Thyroid gland (tissue), 4 donors: ENCODE measurements around the gene CATSPER1. TPM values are rescaled to one million over a fixed set of nuclear protein-coding genes. Genes with fewer than 3 reads are reported as not detected.

Experiments
- DNase-seq, 2 donors: peaks; one replicate each; pipeline ENCODE4 v3.0.0-alpha.2; 2019
- H3K27ac ChIP-seq, 3 donors: fragments of 200-600 bp; sonication (generic); 1 replicate in 2 of 3; 2 replicates in 1 of 3; pipeline ENCODE4 v1.5.1; 2016 to 2019; ENCODE audit warnings: mild to moderate bottlenecking in 1 of 3, moderate library complexity in 1 of 3
- H3K27me3 ChIP-seq: fragments of 200-600 bp; sonication (generic); one replicate; pipeline ENCODE4 v1.5.1; 2019
- H3K36me3 ChIP-seq, 2 donors: fragments of 200-600 bp; sonication (generic); one replicate each; pipeline ENCODE4 v1.5.1; 2016 to 2019
- H3K4me1 ChIP-seq, 2 donors: fragments of 200-600 bp; sonication (generic); one replicate each; pipeline ENCODE4 v1.5.1; 2017 to 2019
- H3K4me3 ChIP-seq, 3 donors: fragments of 200-600 bp; sonication (generic); replicated peaks in 1 of 3; 1 replicate in 2 of 3; 2 replicates in 1 of 3; pipeline ENCODE4 v1.5.1; 2016; ENCODE audit warnings: mild to moderate bottlenecking in 1 of 3
- H3K9me3 ChIP-seq: fragments of 200-600 bp; sonication (generic); one replicate; pipeline ENCODE4 v1.5.1; 2017
- POLR2A ChIP-seq, 2 donors: fragments of 450-650 bp; IDR thresholded peaks; one replicate each; pipeline ENCODE4 v1.6.1; 2017; ENCODE audit warnings: antibody characterized with exemption in 2 of 2, mild to moderate bottlenecking in 2 of 2, moderate library complexity in 1 of 2
- WGBS, 2 donors: methylation state at CpG; one replicate each; pipeline ENCODE4 v1.1.5; 2017; 5-methylcytosine and 5-hydroxymethylcytosine counted together
- intact Hi-C: fragments of 100-400 bp; cut with DNase I; formaldehyde crosslinking; loops from one replicate; pipeline ENCODE4 v1.15.1; 2023
- total RNA-seq, 4 donors: library from RNA; depleted of rRNA; stranded (reverse); fragments of >200 nt; gene quantifications; one replicate each; pipeline ENCODE4 v1.2.3, GENCODE V29; 2016
- TF ChIP-seq, protein P1 (sequence below), 6 experiments: fragments of 200-600 bp in 3 of 6; fragments of 450-650 bp in 3 of 6; sonication (generic) in 3 of 6; IDR thresholded peaks; one replicate each; pipeline ENCODE4 v1.5.1; 2016 to 2019; ENCODE audit warnings: antibody characterized with exemption in 6 of 6, mild to moderate bottlenecking in 2 of 6, inconsistent platforms in 1 of 6, moderate library complexity in 1 of 6

Gene CATSPER1
- total RNA-seq, 4 donors from 2014 or later, result not detected

DNA sequence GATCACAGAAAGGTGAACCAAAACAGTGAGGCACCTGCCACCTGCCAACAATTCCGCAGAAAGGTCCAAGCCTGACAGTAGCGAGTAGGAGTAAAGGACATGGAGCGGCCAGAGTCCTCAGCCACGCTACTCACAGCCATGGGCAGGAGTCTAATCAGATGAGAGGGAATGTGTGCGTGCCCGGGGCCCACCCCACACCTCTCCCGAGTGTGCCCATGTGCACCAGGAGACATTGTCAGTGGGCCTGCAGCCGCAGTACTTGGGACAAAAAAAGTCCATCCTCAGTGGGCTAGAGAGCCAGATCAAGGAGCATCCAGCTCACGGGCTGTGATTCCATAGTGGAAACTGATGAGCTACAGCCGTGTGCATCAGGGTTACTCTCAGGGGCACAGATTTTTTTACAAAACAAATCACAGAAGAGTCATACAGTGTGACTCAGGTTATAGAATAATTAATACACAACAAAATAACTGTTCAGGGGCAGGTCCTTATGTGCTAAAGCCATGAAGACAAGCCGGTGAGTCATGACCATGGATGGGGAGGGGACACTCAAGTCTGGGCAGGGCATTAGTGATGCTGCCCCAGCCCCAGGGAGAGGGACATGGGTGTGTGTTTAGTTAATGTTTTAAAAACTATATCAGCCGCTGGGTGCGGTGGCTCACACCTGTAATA is 52.7 kb downstream of the CATSPER1 start:
- Histone ChIP-seq H3K4me1 (peaks cover 0 to 6% of the 10 kb centered on the region in 2 donors), H3K27me3 (no peaks in the 10 kb centered on the region), H3K36me3 (peaks cover 35 to 40% of the 10 kb centered on the region in 2 donors), H3K27ac (no peak overlapping the region), H3K9me3 (no peaks in the 10 kb centered on the region), H3K4me3 (no peak overlapping the region)
- DNase-seq, result no peak
- WGBS, 2 donors, result 94 to 97% methylated on average over 13 of the region's 13 CpGs
- no peak for TF ChIP-seq POLR2A (IDR thresholded peaks at IDR 0.05)
- TF ChIP-seq, protein P1, sequence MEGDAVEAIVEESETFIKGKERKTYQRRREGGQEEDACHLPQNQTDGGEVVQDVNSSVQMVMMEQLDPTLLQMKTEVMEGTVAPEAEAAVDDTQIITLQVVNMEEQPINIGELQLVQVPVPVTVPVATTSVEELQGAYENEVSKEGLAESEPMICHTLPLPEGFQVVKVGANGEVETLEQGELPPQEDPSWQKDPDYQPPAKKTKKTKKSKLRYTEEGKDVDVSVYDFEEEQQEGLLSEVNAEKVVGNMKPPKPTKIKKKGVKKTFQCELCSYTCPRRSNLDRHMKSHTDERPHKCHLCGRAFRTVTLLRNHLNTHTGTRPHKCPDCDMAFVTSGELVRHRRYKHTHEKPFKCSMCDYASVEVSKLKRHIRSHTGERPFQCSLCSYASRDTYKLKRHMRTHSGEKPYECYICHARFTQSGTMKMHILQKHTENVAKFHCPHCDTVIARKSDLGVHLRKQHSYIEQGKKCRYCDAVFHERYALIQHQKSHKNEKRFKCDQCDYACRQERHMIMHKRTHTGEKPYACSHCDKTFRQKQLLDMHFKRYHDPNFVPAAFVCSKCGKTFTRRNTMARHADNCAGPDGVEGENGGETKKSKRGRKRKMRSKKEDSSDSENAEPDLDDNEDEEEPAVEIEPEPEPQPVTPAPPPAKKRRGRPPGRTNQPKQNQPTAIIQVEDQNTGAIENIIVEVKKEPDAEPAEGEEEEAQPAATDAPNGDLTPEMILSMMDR (IDR thresholded peaks at IDR 0.05), result no peak
- intact Hi-C loops, result no loop called here

DNA sequence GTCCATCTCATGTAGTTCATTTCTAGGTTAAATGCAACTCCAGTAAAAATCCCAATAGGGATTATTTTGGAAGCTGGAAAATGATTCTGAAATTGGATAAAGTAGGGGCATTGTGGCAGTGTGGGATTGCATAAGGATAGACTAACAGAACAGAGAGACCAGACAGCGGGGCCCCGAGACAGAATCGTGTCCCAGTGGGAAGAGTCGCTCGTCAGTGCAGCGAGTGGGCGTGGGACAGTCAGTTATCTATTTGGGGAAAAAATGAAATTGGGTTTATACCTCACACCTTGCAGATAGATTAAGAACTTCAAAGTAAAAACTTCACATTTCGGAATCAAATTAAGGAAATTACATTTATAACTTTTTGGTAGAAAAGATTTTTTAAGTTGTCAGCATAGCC is 54.2 kb downstream of the CATSPER1 start:
- 93 to 97% methylated on average over 8 of the region's 8 CpGs for WGBS, 2 donors
- intact Hi-C loops, result no loop called here
- Histone ChIP-seq H3K9me3 (no peaks in the 10 kb centered on the region), H3K27me3 (no peaks in the 10 kb centered on the region), H3K27ac (no peak overlapping the region), H3K4me1 (peaks cover 0 to 7% of the 10 kb centered on the region in 2 donors), H3K36me3 (peaks cover 33 to 40% of the 10 kb centered on the region in 2 donors), H3K4me3 (no peak overlapping the region)
- no peak for DNase-seq
- TF ChIP-seq, protein P1 (IDR thresholded peaks at IDR 0.05), result no peak
- TF ChIP-seq POLR2A (IDR thresholded peaks at IDR 0.05), result no peak

DNA sequence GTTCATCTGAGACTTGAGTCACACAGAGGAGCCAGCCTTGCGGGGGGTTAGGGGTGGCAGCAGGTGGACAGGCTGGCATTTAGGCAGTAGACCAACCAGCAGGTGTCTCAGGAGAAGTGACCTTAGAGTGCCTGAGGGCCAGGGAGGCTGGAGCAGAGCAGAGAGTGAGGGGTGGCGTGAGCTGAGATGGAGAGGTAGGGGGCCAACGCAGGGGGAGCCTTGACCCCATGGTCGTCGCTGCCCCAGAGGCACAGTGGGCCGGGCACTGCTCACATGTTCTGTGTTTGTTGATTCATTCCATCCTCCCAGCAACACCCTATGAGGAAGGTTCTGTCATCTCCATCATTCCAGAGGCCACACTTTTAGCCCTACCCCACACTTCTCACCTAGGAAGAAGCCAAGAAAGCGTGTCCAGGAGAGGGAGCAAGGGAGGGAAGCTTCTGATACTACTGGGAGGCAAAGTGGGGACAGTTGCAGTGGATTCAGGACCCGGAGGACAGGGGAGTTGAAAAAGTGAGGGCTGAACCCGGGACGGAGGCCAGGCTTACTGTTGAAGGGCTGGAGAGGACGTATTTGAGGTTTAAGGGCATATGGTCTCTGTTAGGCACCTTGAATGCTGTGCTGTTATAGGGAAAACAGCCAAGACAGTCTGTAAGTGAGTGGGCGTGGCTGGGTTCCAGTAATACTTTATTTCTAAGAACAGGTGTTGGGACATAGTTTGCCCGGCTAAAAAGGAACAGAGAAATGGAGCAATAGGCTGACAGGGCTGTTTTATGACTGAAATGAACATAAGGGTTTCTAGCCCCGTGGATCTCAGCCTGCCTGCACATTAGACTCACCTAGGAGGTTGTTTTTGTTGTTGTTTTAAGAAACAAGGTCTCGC is 57.4 kb downstream of the CATSPER1 start:
- intact Hi-C loops, result loop anchor here (5.0 kb wide), 1 partner anchor 87 kb away; no protein-coding TSS in a partner anchor
- peaks cover 54 to 63% of the 10 kb centered on the region in 2 donors for H3K36me3 ChIP-seq
- no peak for TF ChIP-seq POLR2A (IDR thresholded peaks at IDR 0.05)
- TF ChIP-seq, protein P1 (IDR thresholded peaks at IDR 0.05), result no peak
- DNase-seq, result no peak
- H3K4me3 ChIP-seq, result no peak overlapping the region
- H3K27me3 ChIP-seq, result no peaks in the 10 kb centered on the region
- peaks cover 0 to 9% of the 10 kb centered on the region in 2 donors for H3K4me1 ChIP-seq
- H3K9me3 ChIP-seq, result no peaks in the 10 kb centered on the region
- 81 to 87% methylated on average over 15 of the region's 15 CpGs for WGBS, 2 donors
- H3K27ac ChIP-seq, result no peak overlapping the region

DNA sequence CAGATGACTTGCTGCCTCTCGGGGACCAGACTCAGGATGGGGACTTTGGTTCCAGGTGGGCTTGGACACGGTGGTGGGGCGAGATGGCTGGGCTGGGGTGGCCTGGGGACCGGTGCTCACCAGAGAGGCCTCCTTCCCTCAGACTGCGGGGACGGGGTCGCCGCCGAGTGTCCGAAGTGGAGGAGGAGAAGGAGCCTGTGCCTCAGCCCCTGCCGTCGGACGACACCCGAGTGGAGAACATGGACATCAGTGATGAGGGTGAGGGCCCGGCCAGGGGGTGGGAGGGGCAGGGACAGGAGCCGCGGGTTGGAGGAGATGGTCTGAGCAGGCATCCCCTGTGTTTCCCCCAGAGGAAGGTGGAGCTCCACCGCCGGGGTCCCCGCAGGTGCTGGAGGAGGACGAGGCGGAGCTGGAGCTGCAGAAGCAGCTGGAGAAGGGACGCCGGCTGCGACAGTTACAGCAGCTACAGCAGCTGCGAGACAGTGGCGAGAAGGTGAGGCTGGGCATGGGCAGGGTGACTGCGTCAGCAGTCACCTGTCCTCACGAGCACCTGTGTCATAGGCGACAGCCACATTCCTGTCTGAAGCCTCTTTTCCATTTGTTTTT is 58.8 kb downstream of the CATSPER1 start:
- H3K36me3 ChIP-seq, result peaks cover 54 to 59% of the 10 kb centered on the region in 2 donors
- H3K27me3 ChIP-seq, result no peaks in the 10 kb centered on the region
- no peak overlapping the region for H3K4me3 ChIP-seq
- no peak for DNase-seq
- H3K9me3 ChIP-seq, result no peaks in the 10 kb centered on the region
- no peak overlapping the region for H3K27ac ChIP-seq
- peaks cover 13 to 22% of the 10 kb centered on the region in 2 donors for H3K4me1 ChIP-seq
- TF ChIP-seq POLR2A (IDR thresholded peaks at IDR 0.05), result no peak
- TF ChIP-seq, protein P1 (IDR thresholded peaks at IDR 0.05), result no peak
- WGBS, 2 donors, result 91 to 95% methylated on average over 30 of the region's 30 CpGs
- intact Hi-C loops, result loop anchor here (5.0 kb wide), 1 partner anchor 85 kb away; no protein-coding TSS in a partner anchor

Other genes with a start within 250 kb of the CATSPER1 start
- gene AP5B1, start 245.5 kb downstream of the CATSPER1 start, total RNA-seq, result 10 to 100 TPM; 21.8 to 43.2 (median 25.3) TPM
- 1 to 10 TPM; 1.1 to 6.6 (median 5.2) TPM for gene OVOL1, start 239.4 kb downstream of the CATSPER1 start, total RNA-seq
- under 1 TPM in 1 of 4 donors, not detected in 3; 0.45 TPM for gene SNX32, start 192.5 kb downstream of the CATSPER1 start, total RNA-seq
- gene CFL1, start 168.3 kb downstream of the CATSPER1 start, total RNA-seq, result 100 to 1,000 TPM; 330 to 581 (median 494) TPM
- gene MUS81, start 166.0 kb downstream of the CATSPER1 start, total RNA-seq, result 10 to 100 TPM; 31.8 to 61.9 (median 42.5) TPM
- gene EFEMP2, start 153.7 kb downstream of the CATSPER1 start, total RNA-seq, result 100 to 1,000 TPM in 2 of 4 donors, 10 to 100 TPM in 2; 70.7 to 125 (median 91.4) TPM
- gene CTSW, start 146.6 kb downstream of the CATSPER1 start, total RNA-seq, result 1 to 10 TPM in 3 of 4 donors, under 1 TPM in 1; 0.67 to 7.6 (median 2.7) TPM
- gene FIBP, start 138.0 kb downstream of the CATSPER1 start, total RNA-seq, result 100 to 1,000 TPM in 2 of 4 donors, 10 to 100 TPM in 2; 65.9 to 128 (median 109) TPM
- gene CCDC85B, start 135.8 kb downstream of the CATSPER1 start, total RNA-seq, result 10 to 100 TPM; 29.8 to 73.8 (median 42.9) TPM
- gene FOSL1, start 126.1 kb downstream of the CATSPER1 start, total RNA-seq, result 1 to 10 TPM in 3 of 4 donors, under 1 TPM in 1; 0.33 to 1.6 (median 1.5) TPM
- gene C11orf68, start 107.4 kb downstream of the CATSPER1 start, total RNA-seq, result 10 to 100 TPM; 17.7 to 27.1 (median 20.9) TPM
- 100 to 1,000 TPM in 3 of 4 donors, 10 to 100 TPM in 1; 82.0 to 184 (median 132) TPM for gene DRAP1, start 107.1 kb downstream of the CATSPER1 start, total RNA-seq
- under 1 TPM in 1 of 4 donors, not detected in 3; 0.33 TPM for gene TSGA10IP, start 81.0 kb downstream of the CATSPER1 start, total RNA-seq
- gene SART1, start 64.7 kb downstream of the CATSPER1 start, total RNA-seq, result 10 to 100 TPM; 22.2 to 46.1 (median 24.2) TPM
- gene EIF1AD, start 24.3 kb downstream of the CATSPER1 start, total RNA-seq, result 10 to 100 TPM; 25.3 to 39.4 (median 28.3) TPM
- gene BANF1, start 24.0 kb downstream of the CATSPER1 start, total RNA-seq, result 10 to 100 TPM; 66.9 to 86.7 (median 78.3) TPM
- 10 to 100 TPM in 3 of 4 donors, 1 to 10 TPM in 1; 7.1 to 53.1 (median 30.6) TPM for gene CST6, start 14.5 kb downstream of the CATSPER1 start, total RNA-seq
- 100 to 1,000 TPM in 2 of 4 donors, 10 to 100 TPM in 2; 49.2 to 154 (median 118) TPM for gene GAL3ST3, start 22.7 kb upstream of the CATSPER1 start, total RNA-seq
- 100 to 1,000 TPM; 149 to 231 (median 158) TPM for gene SF3B2, start 25.9 kb upstream of the CATSPER1 start, total RNA-seq
- 10 to 100 TPM; 39.6 to 67.7 (median 59.7) TPM for gene PACS1, start 43.8 kb upstream of the CATSPER1 start, total RNA-seq
- gene KLC2, start 231.2 kb upstream of the CATSPER1 start, total RNA-seq, result 10 to 100 TPM; 13.0 to 26.0 (median 15.9) TPM
- 100 to 1,000 TPM; 122 to 166 (median 130) TPM for gene RAB1B, start 242.2 kb upstream of the CATSPER1 start, total RNA-seq